HG02642 (cell line): ENCODE results near the gene PPARGC1A.
A peak's percentile ranks its signal among the peaks of the same experiment; 100 is the strongest.

Experiments
- ATAC-seq: cut with Tn5 transposase; IDR thresholded peaks from one replicate; pipeline ENCODE4 v1.9.1; 2021; ENCODE audit warnings: mild to moderate bottlenecking; ENCODE audit not compliant: unreplicated experiment, poor library complexity

The PPARGC1A gene

DNA sequence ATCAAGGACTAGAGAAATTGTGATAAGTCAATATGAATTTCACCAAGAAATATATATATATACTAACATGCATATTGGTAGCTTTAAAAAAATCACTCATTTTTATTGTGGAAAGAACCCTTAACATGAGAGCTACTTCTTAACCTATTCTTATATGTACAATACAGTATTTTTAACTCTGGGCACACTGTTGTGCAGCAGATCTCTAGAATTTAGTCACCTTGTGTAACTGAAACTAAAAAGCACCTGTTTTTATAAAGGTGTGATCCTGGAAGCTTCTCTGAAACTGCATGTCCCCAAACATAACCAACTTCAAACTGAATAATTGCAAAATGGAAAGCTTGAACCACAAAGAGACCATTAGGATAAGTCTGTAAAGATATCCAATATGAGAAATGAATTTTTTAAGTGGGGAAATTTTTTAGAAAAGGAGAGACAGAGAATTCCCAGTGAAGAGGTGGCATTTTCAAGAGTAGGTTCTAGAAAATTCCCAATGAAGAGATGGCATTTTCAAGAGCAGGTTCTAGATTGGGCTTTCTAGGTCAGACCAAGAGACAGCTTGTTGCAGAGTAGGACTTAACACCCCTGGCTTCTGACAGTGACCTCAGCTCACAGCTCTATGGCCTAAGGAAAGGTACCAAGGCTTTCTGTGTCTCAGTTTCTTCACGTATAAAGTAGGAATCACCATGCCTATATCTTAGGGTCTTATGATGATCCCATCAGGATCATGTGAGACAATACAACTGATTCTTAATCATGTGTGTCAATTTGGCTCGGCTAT lies 22.0 kb upstream of the PPARGC1A start:
- ATAC-seq: peak; percentile 76

DNA sequence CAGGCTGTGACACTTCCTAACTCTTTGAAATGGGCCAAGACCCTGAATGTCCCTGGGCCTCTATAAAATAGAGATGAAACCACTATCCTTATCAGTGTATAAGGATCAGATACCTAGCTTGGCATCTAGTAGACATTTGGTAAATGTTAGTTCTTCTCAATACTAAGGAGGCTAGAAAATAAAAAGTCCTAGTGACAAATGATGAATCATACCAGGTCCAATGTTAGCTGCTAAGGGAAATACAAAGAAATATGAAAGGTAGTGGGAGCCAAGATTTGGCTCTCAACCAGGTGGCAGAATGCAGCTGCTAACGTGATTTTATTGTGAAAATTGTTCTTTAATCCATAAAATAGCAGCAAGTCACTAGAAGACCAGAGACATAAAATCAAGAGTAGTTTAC lies 19.8 kb upstream of the PPARGC1A start:
- ATAC-seq: no peak

- no peak for ATAC-seq
These were observed 17.0 kb upstream of the PPARGC1A start for GRCh38 chr4:23906839-23907238.

DNA sequence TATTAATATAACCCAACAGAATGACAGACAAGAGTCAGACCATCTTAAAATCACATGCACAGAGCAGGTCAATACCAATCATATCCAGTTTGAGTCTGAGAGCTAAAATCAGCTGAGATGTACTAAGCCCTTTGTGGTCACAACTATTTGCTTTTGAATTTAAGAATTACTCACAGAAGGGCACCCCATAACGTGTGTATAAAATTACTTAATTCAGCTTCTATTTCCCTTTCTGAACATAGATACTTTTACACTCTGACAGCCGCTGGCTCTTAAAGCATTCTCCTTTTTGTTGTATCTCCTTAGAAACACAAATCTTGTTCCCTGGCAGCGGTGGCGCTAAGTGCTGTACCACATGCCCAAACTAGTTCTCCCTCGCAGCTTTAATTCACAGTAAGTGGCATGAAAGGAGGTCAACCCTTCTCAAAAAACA lies 14.8 kb upstream of the PPARGC1A start:
- ATAC-seq: no peak

- no peak for ATAC-seq
These were observed 14.1 kb upstream of the PPARGC1A start for GRCh38 chr4:23903859-23904438.

DNA sequence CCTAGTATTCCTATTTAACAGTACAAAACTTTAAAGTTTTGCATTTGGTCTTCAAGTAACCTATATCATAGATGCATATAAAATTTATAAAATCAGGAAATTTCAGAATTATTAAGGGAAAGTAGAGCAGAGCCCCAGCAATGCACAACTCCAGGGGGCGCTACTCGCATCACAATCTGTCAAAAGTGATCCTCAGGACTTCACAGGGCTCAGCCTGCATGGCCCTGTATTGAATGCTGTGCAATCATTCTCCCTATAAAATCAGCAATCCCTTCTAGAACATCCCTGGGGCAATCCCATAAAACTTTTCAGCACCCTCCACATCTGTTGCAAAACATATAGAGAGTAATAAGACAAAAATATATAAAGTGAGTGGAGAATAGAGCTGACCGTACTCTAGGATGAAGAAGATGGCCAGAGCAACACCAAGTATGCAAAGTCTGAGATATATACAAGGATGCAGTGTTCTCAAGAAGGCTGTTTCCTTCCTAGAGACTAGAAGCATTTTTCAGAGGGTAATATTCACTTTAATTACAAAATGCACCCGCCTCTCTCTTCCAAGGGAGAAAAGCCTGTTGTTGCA lies 12.5 kb upstream of the PPARGC1A start:
- no peak for ATAC-seq

DNA sequence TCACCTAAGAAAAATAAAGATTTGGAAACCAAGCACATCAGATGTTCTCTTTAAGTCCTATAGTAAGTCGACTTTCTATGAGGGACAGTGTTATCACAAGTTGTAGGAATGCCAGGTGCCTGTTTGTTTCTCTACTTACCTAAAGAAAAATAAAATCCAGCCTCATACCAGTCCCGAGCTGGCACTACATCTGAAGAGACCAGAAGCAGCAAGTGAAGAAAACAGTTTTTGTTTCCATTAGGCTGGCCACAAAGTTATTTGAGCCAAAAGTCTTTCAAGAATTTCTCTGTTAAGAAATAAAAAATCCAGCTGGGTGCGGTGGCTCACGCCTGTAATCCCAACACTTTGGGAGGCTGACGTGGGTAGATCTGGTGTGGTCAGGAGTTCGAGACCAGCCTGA lies 10.8 kb upstream of the PPARGC1A start:
- ATAC-seq: no peak

DNA sequence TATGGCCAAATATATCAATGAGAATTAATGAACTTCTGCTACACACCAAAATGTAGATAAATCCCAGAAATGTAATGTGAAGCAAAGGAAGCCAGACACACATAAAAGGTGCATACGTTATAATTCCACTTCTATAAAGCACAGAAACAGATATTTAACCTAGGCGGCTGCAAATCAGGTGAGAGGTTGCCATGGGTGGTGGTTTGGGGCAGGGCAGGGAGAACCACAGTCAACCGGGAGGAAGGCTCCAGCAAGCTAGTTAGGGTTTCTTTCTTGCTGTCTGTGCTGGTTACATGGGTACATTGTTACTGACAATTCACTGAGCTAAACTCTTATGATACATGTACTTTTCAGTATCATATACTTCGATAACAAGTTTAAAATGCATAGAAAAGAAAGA lies 9.7 kb upstream of the PPARGC1A start:
- ATAC-seq: no peak

- no peak for ATAC-seq
These were observed 7.8 kb upstream of the PPARGC1A start for GRCh38 chr4:23897564-23898109.

- ATAC-seq: no peak
These were observed 4.2 kb upstream of the PPARGC1A start for GRCh38 chr4:23894021-23894420.

GRCh38 chr4:23891064-23891421 lies 1.2 kb upstream of the PPARGC1A start:
- no peak for ATAC-seq

DNA sequence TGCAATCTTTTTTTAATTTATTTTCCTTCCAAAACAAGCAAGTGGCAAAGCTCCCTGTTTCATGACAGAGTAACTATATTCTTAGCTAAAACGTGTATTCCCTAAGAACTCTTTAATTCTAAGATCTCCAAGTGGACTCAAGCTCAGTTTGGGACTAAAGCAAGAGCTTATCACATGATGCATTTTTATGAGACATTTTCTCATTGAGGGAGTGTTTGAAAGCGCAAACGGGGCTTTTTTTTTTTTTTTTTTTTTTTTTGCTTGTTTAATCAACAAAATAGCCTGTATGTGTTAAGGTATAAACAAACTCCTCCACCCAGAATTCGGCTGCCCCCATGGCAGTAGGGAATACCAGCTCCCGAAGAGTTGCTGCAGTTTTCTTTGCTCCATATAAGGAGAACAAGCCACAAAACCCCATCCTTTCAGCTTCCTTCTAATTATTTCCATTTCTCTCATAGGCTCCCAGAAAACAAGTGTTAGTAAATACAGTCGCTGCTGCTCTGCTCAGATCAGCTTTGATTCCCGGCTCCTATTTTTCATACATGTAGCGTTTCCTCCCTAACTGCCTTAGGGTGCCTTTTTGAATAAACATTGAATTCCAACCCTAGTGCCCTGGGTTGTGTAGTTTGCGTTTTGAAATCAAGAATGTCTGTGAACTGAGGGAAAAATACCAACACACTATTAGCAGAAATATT lies 669 bp upstream of the PPARGC1A start:
- ATAC-seq: no peak

- ATAC-seq: no peak
These were observed 456 bp downstream of the PPARGC1A start for GRCh38 chr4:23889391-23889790.

- ATAC-seq: no peak
These were observed 1.2 kb downstream of the PPARGC1A start for GRCh38 chr4:23888421-23889319.

DNA sequence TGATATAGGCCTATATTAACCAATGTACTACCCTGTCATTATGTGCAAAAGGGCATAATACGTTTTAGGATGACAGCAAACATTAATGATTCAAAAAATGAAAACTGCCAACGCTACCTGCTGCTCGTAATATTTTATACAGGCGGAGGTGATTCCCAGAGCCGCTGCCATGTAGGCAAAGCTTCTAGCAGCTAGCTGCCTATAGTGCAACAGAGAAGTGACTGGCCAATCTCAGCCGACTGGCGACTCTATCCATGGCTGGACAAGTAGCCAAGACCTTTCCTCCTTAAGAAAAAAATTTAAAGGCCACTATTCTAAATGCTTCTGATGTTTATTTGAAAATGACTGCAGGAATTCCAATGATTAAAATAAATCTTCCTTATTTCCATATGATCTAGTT lies 1.9 kb downstream of the PPARGC1A start:
- ATAC-seq: no peak

DNA sequence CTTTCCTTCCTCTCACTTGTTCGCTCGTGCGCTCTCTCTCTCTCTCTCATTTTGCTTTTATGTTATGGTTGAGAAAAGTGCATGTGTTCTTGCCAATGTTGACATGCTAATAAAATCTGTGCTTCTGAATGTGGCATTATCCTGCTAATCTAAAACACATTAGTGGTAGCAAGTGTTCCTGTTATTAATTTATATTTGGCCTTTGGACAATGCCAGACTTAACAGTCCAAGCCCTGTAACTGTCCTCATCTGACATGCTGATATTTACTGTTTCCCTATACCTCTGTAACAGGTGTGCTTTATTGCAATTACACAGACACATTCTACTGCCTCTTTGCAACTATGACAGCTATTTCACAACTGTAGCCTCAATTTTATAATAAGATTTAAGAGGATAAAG lies 2.7 kb downstream of the PPARGC1A start:
- no peak for ATAC-seq

- ATAC-seq: no peak
These were observed 3.8 kb downstream of the PPARGC1A start for GRCh38 chr4:23885943-23886590.

DNA sequence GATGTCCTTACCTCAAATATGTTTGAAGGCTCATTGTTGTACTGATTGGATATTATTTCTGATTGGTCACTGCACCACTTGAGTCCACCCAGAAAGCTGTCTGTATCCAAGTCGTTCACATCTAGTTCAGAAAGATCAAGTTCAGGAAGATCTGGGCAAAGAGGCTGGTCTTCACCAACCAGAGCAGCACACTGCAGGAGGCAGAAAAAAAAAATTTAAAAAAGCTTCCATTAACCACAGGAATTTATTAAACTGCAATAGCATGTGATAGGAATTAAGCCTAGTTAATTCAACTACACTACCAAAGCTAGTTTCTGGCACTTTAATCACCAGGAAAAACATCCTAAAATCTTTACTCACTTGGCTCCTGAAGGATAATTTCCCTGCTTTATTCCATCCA lies 5.1 kb downstream of the PPARGC1A start:
- ATAC-seq: no peak

- ATAC-seq: no peak
These were observed 5.6 kb downstream of the PPARGC1A start for GRCh38 chr4:23884261-23884660.
